Lower lobe of right lung (tissue), 2 donors: ENCODE measurements around the gene SELE. TPM values are rescaled to one million over a fixed set of nuclear protein-coding genes. Genes with fewer than 3 reads are reported as not detected.

Experiments used
- ATAC-seq, 2 donors: fragments of 200-7000 bp; cut with Tn5 transposase; one replicate each; pipeline ENCODE4 v1.9.1; 2020 to 2022; ENCODE audit warnings: mild to moderate bottlenecking in 2 of 2, moderate library complexity in 2 of 2
- DNase-seq: peaks from one replicate; pipeline ENCODE4 v3.0.0-alpha.2; 2020
- H3K27ac ChIP-seq: fragments of 200-600 bp; one replicate; pipeline ENCODE4 v1.8.0; 2022
- H3K27me3 ChIP-seq: fragments of 200-600 bp; one replicate; pipeline ENCODE4 v1.8.0; 2022; ENCODE audit warnings: low read depth
- H3K36me3 ChIP-seq: fragments of 200-600 bp; one replicate; pipeline ENCODE4 v1.8.0; 2022; ENCODE audit warnings: mild to moderate bottlenecking
- H3K4me1 ChIP-seq: fragments of 200-600 bp; one replicate; pipeline ENCODE4 v1.8.0; 2022
- H3K4me3 ChIP-seq: fragments of 200-600 bp; one replicate; pipeline ENCODE4 v1.8.0; 2022; ENCODE audit warnings: mild to moderate bottlenecking
- H3K9me3 ChIP-seq: fragments of 200-600 bp; one replicate; pipeline ENCODE4 v1.8.0; 2022
- CTCF ChIP-seq: fragments of 200-600 bp; IDR thresholded peaks from one replicate; pipeline ENCODE4 v1.8.0; 2022; ENCODE audit warnings: antibody characterized with exemption, mild to moderate bottlenecking
- intact Hi-C: fragments of 100-400 bp; cut with DNase I; formaldehyde crosslinking; loops from one replicate; pipeline ENCODE4 v1.11.0; 2022
- long read RNA-seq: library from polyadenylated mRNA; unstranded; transcript quantifications from one replicate; pipeline ENCODE4 v2.0.0, GENCODE V29; 2021
- total RNA-seq: library from RNA; stranded (reverse); fragmentation: NEBNext Ultra II Directional; extraction: Animal tissue kit (Norgen Biotek cat#: 25700); gene quantifications from one replicate; pipeline ENCODE4 v1.2.1, GENCODE V29; 2021
- donor health status: DM: no; HTN: yes; CAD: no; lungs with severe emphysema.

The SELE gene
- total RNA-seq = 0.38 TPM
- long read RNA-seq, partial matches to known transcripts = 0 of 1 reads
- long read RNA-seq, other reads (novel, unspliced or antisense) = 0 of 1 reads

GRCh38 chr1:169733924-169734323 is at the start of gene SELE:
Gene SELE (minus strand): TSS chr1:169734079. CDS start chr1:169733612, 467 bp downstream.
- H3K4me3 ChIP-seq = no peak within 1 kb of the TSS
- DNase-seq (no peak), ATAC-seq (no peak)
- no peaks in the 10 kb centered on the region for H3K9me3 ChIP-seq
- H3K27me3 ChIP-seq = no peaks in the 10 kb centered on the region
- H3K27ac ChIP-seq = no peak within 1 kb of the TSS
- no peaks in the 10 kb centered on the region for H3K4me1 ChIP-seq
- TF ChIP-seq CTCF = no peak
- no peaks in the 10 kb centered on the region for H3K36me3 ChIP-seq
- intact Hi-C loops = no loop called here

GRCh38 chr1:169782596-169782995 is 48.7 kb upstream of the SELE start:
- H3K27me3 ChIP-seq = no peaks in the 10 kb centered on the region
- no peak for TF ChIP-seq CTCF
- no peaks in the 10 kb centered on the region for H3K36me3 ChIP-seq
- no peak overlapping the region for H3K27ac ChIP-seq
- DNase-seq (no peak), ATAC-seq (no peak)
- H3K4me3 ChIP-seq = no peak overlapping the region
- intact Hi-C loops = no loop called here
- H3K9me3 ChIP-seq = no peaks in the 10 kb centered on the region
- no peaks in the 10 kb centered on the region for H3K4me1 ChIP-seq

- H3K36me3 ChIP-seq = no peaks in the 10 kb centered on the region
- H3K27me3 ChIP-seq = no peaks in the 10 kb centered on the region
- no peak overlapping the region for H3K27ac ChIP-seq
- no peak overlapping the region for H3K4me3 ChIP-seq
- no peak for DNase-seq
- no peaks in the 10 kb centered on the region for H3K9me3 ChIP-seq
- H3K4me1 ChIP-seq = no peaks in the 10 kb centered on the region
- TF ChIP-seq CTCF = no peak
- intact Hi-C loops = no loop called here
- no peak for ATAC-seq
These were observed 46.1 kb upstream of the SELE start for GRCh38 chr1:169779970-169780369.

GRCh38 chr1:169779150-169779549 is 45.3 kb upstream of the SELE start:
- H3K36me3 ChIP-seq = no peaks in the 10 kb centered on the region
- no peak overlapping the region for H3K27ac ChIP-seq
- TF ChIP-seq CTCF = no peak
- no peaks in the 10 kb centered on the region for H3K9me3 ChIP-seq
- ATAC-seq = no peak
- H3K4me1 ChIP-seq = no peaks in the 10 kb centered on the region
- H3K27me3 ChIP-seq = no peaks in the 10 kb centered on the region
- no peak for DNase-seq
- no peak overlapping the region for H3K4me3 ChIP-seq
- intact Hi-C loops = no loop called here

- H3K27me3 ChIP-seq = no peaks in the 10 kb centered on the region
- no peak for DNase-seq
- intact Hi-C loops = no loop called here
- ATAC-seq = no peak
- H3K4me3 ChIP-seq = no peak overlapping the region
- no peak overlapping the region for H3K27ac ChIP-seq
- no peaks in the 10 kb centered on the region for H3K4me1 ChIP-seq
- H3K9me3 ChIP-seq = no peaks in the 10 kb centered on the region
- no peak for TF ChIP-seq CTCF
- no peaks in the 10 kb centered on the region for H3K36me3 ChIP-seq
These were observed 42.6 kb upstream of the SELE start for GRCh38 chr1:169776440-169776839.

- ATAC-seq (no peak), DNase-seq (no peak)
- H3K27ac ChIP-seq = no peak overlapping the region
- H3K27me3 ChIP-seq = no peaks in the 10 kb centered on the region
- H3K36me3 ChIP-seq = no peaks in the 10 kb centered on the region
- intact Hi-C loops = no loop called here
- H3K4me3 ChIP-seq = no peak overlapping the region
- H3K4me1 ChIP-seq = no peaks in the 10 kb centered on the region
- no peak for TF ChIP-seq CTCF
- no peaks in the 10 kb centered on the region for H3K9me3 ChIP-seq
These were observed 34.3 kb upstream of the SELE start for GRCh38 chr1:169768161-169768560.
